ENCODE measurements around the gene CRAMP1. TPM values are rescaled to one million over a fixed set of nuclear protein-coding genes. Genes with fewer than 3 reads are reported as not detected.

The CRAMP1 gene
- total and polyA plus RNA-seq, 7 donors, result 3.3 to 13.1 (median 8.6) TPM

DNA sequence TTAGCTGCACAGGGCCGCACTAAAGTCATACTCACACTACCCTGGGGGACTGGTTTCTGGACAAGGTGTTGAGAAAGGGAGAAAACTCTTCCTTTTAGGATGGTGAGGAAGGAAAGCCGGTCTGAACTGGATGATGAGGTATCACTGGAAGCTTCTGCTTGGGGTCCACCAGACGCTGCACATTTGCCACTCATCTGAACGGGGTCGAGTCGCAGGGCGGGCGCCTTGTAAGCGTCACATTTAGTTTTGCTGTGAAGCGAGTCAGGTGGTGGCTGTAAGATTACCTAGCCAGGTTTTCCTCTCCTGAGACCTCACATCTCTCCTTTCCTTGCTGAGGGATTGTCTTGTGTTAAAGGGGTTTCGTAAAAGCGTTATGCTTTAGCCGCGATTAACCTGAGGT, 68.2 kb downstream of the CRAMP1 start:
- intact Hi-C loops (cut with DNase I), result no loop called here
- H3K4me3 ChIP-seq, result no peak overlapping the region
- no peaks in the 10 kb centered on the region for H3K9me3 ChIP-seq
- H3K27ac ChIP-seq, result no peak overlapping the region
- peaks cover 3 to 29% of the 10 kb centered on the region in 2 donors for H3K36me3 ChIP-seq (ENCODE audit: insufficient read depth in 1 of 2, low read depth in 1 of 2)
- H3K27me3 ChIP-seq (ENCODE audit: insufficient read depth in 3 of 3, low read length in 2 of 3), result no peaks in the 10 kb centered on the region
- WGBS, 3 donors, result 93 to 97% (median 93%) methylated on average over 14 of the region's 14 CpGs
- DNase-seq (no peak), ATAC-seq (no peak)
- TF ChIP-seq CTCF (IDR thresholded peaks at IDR 0.05), result no peak
- H3K4me1 ChIP-seq, result peaks cover 6% of the 10 kb centered on the region

DNA sequence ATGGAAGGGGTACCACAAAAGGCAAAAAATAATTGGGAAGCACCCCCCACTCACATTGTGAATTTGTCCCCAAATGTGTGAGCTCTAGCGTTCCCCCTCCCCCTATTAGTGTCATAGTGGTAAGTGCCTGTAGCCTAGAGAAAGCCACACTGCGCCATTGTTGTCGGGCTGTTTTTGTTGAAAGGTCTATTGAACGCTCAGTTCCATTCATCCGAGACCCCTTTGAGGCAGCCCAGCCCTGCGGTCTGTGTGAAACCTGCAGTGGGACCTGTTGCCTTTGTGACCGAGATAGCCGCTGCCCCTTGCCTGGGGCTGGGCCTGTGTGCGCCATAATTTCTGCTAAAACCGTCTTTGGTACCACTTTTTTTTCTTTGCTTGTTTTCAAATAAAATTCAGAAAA, 68.9 kb downstream of the CRAMP1 start:
- H3K36me3 ChIP-seq (ENCODE audit: insufficient read depth in 1 of 2, low read depth in 1 of 2), result peaks cover 6 to 29% of the 10 kb centered on the region in 2 donors
- no peaks in the 10 kb centered on the region for H3K27me3 ChIP-seq (ENCODE audit: insufficient read depth in 3 of 3, low read length in 2 of 3)
- H3K4me1 ChIP-seq, result peaks cover 6% of the 10 kb centered on the region
- no peaks in the 10 kb centered on the region for H3K9me3 ChIP-seq
- no peak for ATAC-seq
- intact Hi-C loops (cut with DNase I), result no loop called here
- no peak for TF ChIP-seq CTCF (IDR thresholded peaks at IDR 0.05)
- H3K4me3 ChIP-seq, result no peak overlapping the region
- 94 to 96% (median 94%) methylated on average over 10 of the region's 10 CpGs for WGBS, 3 donors
- DNase-seq, result no peak
- H3K27ac ChIP-seq, result no peak overlapping the region

DNA sequence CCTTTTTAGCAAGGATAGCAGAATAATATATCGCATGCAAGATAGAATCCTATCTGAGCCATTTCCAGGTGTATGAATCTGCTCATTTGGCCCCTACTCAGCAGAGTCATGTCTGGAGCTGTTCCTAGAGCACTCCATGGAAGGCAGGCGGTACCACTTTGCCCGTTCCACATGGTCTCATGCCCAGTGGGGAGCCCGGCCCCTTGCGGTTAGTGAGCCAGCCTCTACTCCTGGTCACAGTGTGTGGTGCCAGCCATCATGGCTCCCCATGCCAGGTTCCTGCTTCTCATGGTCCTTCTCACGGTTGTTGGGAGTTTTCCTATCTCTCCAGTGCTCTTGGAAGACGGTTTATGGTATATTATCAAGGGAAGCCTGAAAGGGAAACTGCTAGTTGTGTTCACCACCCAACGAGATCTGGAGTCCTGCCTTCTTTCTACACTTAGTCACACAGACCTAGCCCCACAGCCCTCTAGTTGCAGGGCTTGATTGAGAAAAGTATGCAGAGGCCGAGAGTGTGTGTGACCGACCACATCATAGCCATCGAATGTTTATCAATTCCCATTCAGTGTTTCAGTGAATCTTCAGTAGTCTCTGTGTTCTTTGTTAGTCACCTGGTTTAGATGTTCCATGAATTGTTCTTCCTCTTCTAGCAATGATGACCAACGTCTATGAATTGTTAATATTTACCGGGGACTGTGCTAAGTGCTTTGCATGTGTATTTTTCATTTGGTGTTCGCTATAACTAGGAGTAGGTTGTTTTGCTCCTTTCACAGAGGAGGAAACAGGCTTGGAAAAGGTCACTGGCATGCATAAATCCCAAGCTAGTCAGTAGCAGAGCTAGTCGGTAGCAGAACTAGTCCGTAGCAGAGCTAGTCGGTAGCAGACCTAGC, 75.5 kb downstream of the CRAMP1 start:
- no peak overlapping the region for H3K27ac ChIP-seq

GRCh38 chr16:1688807-1689560, 76.8 kb downstream of the CRAMP1 start:
- no peak for TF ChIP-seq CTCF (IDR thresholded peaks at IDR 0.05)
- H3K4me3 ChIP-seq, result no peak overlapping the region
- H3K27me3 ChIP-seq (ENCODE audit: insufficient read depth in 3 of 3, low read length in 2 of 3), result no peaks in the 10 kb centered on the region
- DNase-seq, result no peak
- H3K27ac ChIP-seq, result no peak overlapping the region
- intact Hi-C loops (cut with DNase I), result no loop called here
- 86 to 91% (median 89%) methylated on average over 10 of the region's 10 CpGs for WGBS, 3 donors
- peak in 1 of 4 donors; percentile 50 for ATAC-seq
- no peaks in the 10 kb centered on the region for H3K9me3 ChIP-seq
- H3K4me1 ChIP-seq, result no peaks in the 10 kb centered on the region
- H3K36me3 ChIP-seq (ENCODE audit: insufficient read depth in 1 of 2, low read depth in 1 of 2), result peaks cover 8 to 81% of the 10 kb centered on the region in 2 donors

More for the DNA sequence above, 75.5 kb downstream of the CRAMP1 start:
- ATAC-seq, result no peak
- no peak overlapping the region for H3K4me3 ChIP-seq
- no peaks in the 10 kb centered on the region for H3K4me1 ChIP-seq
- intact Hi-C loops (cut with DNase I), result no loop called here
- H3K36me3 ChIP-seq (ENCODE audit: insufficient read depth in 1 of 2, low read depth in 1 of 2), result peaks cover 6 to 76% of the 10 kb centered on the region in 2 donors
- no peaks in the 10 kb centered on the region for H3K27me3 ChIP-seq (ENCODE audit: insufficient read depth in 3 of 3, low read length in 2 of 3)
- no peak for DNase-seq
- no peaks in the 10 kb centered on the region for H3K9me3 ChIP-seq
- 84 to 89% (median 88%) methylated on average over 17 of the region's 17 CpGs for WGBS, 3 donors
- no peak for TF ChIP-seq CTCF (IDR thresholded peaks at IDR 0.05)

All from psoas muscle (tissue), 8 donors.